Ishikawa (cell line): Measurements from ENCODE around the gene ADISSP.

ENCODE experiments used
- CEBPB ChIP-seq: IDR thresholded peaks from 2 replicates; pipeline ENCODE4 v1.6.1; 2012
- CREB1 ChIP-seq: IDR thresholded peaks from 2 replicates; pipeline ENCODE4 v1.6.1; 2012; ENCODE audit warnings: low read depth
- EP300 ChIP-seq: IDR thresholded peaks from 2 replicates; pipeline ENCODE4 v1.6.1; 2012; ENCODE audit warnings: borderline replicate concordance
- RAD21 ChIP-seq: IDR thresholded peaks from 2 replicates; pipeline ENCODE4 v1.6.1; 2012; ENCODE audit warnings: low read depth
- REST ChIP-seq: IDR thresholded peaks from 2 replicates; pipeline ENCODE4 v1.6.1; 2012; ENCODE audit warnings: low read depth, mild to moderate bottlenecking
- TAF1 ChIP-seq: IDR thresholded peaks from 2 replicates; pipeline ENCODE4 v1.6.1; 2012; ENCODE audit warnings: low read depth, mild to moderate bottlenecking
- TCF12 ChIP-seq: IDR thresholded peaks from 2 replicates; pipeline ENCODE4 v1.6.1; 2012; ENCODE audit warnings: low read depth

- no peak for TF ChIP-seq CREB1
- TF ChIP-seq EP300: no peak
- TF ChIP-seq CEBPB: no peak
- no peak for TF ChIP-seq RAD21
- no peak for TF ChIP-seq TCF12
- TF ChIP-seq REST: no peak
- TF ChIP-seq TAF1: no peak
Measured at GRCh38 chr20:3777381-3777715, 9.8 kb upstream of the ADISSP start.
